Subcutaneous abdominal adipose tissue (tissue), 5 donors: Measurements from ENCODE around the gene SPCS2.

Experiments used
- H3K27ac ChIP-seq: one replicate; pipeline ENCODE4 v1.7.0; 2013; ENCODE audit warnings: low read depth, mild to moderate bottlenecking, inconsistent platforms, low read length, moderate library complexity
- H3K27me3 ChIP-seq, 5 donors: one replicate each; pipeline ENCODE4 v1.7.0; 2013; ENCODE audit warnings: low read length in 5 of 5, inconsistent platforms in 1 of 5; ENCODE audit not compliant: control insufficient read depth in 5 of 5, insufficient read depth in 4 of 5
- H3K36me3 ChIP-seq, 5 donors: one replicate each; pipeline ENCODE4 v1.7.0; 2013; ENCODE audit warnings: low read length in 5 of 5; ENCODE audit not compliant: control insufficient read depth in 5 of 5, insufficient read depth in 5 of 5
- H3K4me1 ChIP-seq, 5 donors: one replicate each; pipeline ENCODE4 v1.7.0; 2013; ENCODE audit warnings: low read length in 5 of 5, mild to moderate bottlenecking in 3 of 5, moderate library complexity in 1 of 5; ENCODE audit not compliant: control insufficient read depth in 5 of 5, insufficient read depth in 5 of 5
- H3K4me3 ChIP-seq, 5 donors: one replicate each; pipeline ENCODE4 v1.7.0; 2013; ENCODE audit warnings: low read length in 5 of 5, low read depth in 1 of 5
- H3K9ac ChIP-seq, 5 donors: one replicate each; pipeline ENCODE4 v1.7.0; 2013; ENCODE audit warnings: low read length in 5 of 5, mild to moderate bottlenecking in 4 of 5, moderate library complexity in 3 of 5
- H3K9me3 ChIP-seq, 5 donors: one replicate each; pipeline ENCODE4 v1.7.0; 2013; ENCODE audit warnings: low read length in 5 of 5; ENCODE audit not compliant: control insufficient read depth in 5 of 5
- donor health status: healthy.
- donor health status: healthy.
- donor health status: healthy.
- donor health status: healthy.
- donor health status: healthy.

SPCS2 gene

GRCh38 chr11:74948898-74949752, at the start of gene SPCS2, which contains the start of gene XRRA1:
Gene SPCS2 (plus strand): TSS chr11:74949266. CDS start chr11:74949286, 20 bp downstream.
Gene XRRA1 (minus strand): TSS chr11:74949091. CDS start chr11:74940878, 8,213 bp downstream.
- Histone ChIP-seq H3K4me1 (peaks cover 2 to 37% (median 29%) of the 10 kb centered on the region in 5 donors), H3K36me3 (peaks cover 0 to 12% (median 0%) of the 10 kb centered on the region in 5 donors), H3K9ac (peak within 1 kb of the TSS; percentile 84 to 99 (median 96)), H3K27me3 (no peaks in the 10 kb centered on the region), H3K4me3 (peak within 1 kb of the TSS; percentile 81 to 99 (median 98)), H3K9me3 (no peaks in the 10 kb centered on the region), H3K27ac (peak within 1 kb of the TSS; percentile 84)

GRCh38 chr11:74902342-74902741, 46.7 kb upstream of the SPCS2 start:
- Histone ChIP-seq H3K4me3 (no peak overlapping the region), H3K27me3 (no peaks in the 10 kb centered on the region), H3K9me3 (peaks cover 0 to 20% (median 11%) of the 10 kb centered on the region in 5 donors), H3K9ac (no peak overlapping the region), H3K36me3 (peaks cover 6 to 18% (median 13%) of the 10 kb centered on the region in 5 donors), H3K4me1 (peaks cover 0 to 10% (median 3%) of the 10 kb centered on the region in 5 donors), H3K27ac (no peak overlapping the region)

GRCh38 chr11:74905326-74905725, 43.7 kb upstream of the SPCS2 start:
- H3K4me3 ChIP-seq: no peak overlapping the region
- no peak overlapping the region for H3K27ac ChIP-seq
- H3K9ac ChIP-seq: no peak overlapping the region
- peaks cover 17 to 43% (median 23%) of the 10 kb centered on the region in 5 donors for H3K36me3 ChIP-seq
- no peaks in the 10 kb centered on the region for H3K27me3 ChIP-seq
- peaks cover 0 to 17% (median 11%) of the 10 kb centered on the region in 5 donors for H3K9me3 ChIP-seq
- peaks cover 0 to 10% (median 3%) of the 10 kb centered on the region in 5 donors for H3K4me1 ChIP-seq

GRCh38 chr11:74909385-74909784, 39.7 kb upstream of the SPCS2 start:
- peaks cover 0 to 10% (median 3%) of the 10 kb centered on the region in 5 donors for H3K4me1 ChIP-seq
- H3K9me3 ChIP-seq: no peaks in the 10 kb centered on the region
- H3K4me3 ChIP-seq: no peak overlapping the region
- H3K9ac ChIP-seq: no peak overlapping the region
- H3K27ac ChIP-seq: no peak overlapping the region
- no peaks in the 10 kb centered on the region for H3K27me3 ChIP-seq
- peaks cover 18 to 50% (median 23%) of the 10 kb centered on the region in 5 donors for H3K36me3 ChIP-seq

- Histone ChIP-seq H3K36me3 (peaks cover 18 to 50% (median 23%) of the 10 kb centered on the region in 5 donors), H3K9me3 (no peaks in the 10 kb centered on the region), H3K4me3 (no peak overlapping the region), H3K27me3 (no peaks in the 10 kb centered on the region), H3K27ac (no peak overlapping the region), H3K4me1 (peaks cover 0 to 10% (median 3%) of the 10 kb centered on the region in 5 donors), H3K9ac (no peak overlapping the region)
These were observed 39.3 kb upstream of the SPCS2 start for GRCh38 chr11:74909812-74910211.

- H3K27ac ChIP-seq: no peak overlapping the region
- H3K9me3 ChIP-seq: no peaks in the 10 kb centered on the region
- H3K36me3 ChIP-seq: peaks cover 11 to 25% (median 23%) of the 10 kb centered on the region in 5 donors
These were observed 25.9 kb upstream of the SPCS2 start for GRCh38 chr11:74923125-74923524.

GRCh38 chr11:74925281-74925680, 23.8 kb upstream of the SPCS2 start:
- no peak overlapping the region for H3K9ac ChIP-seq
- peaks cover 0 to 13% (median 5%) of the 10 kb centered on the region in 5 donors for H3K4me1 ChIP-seq
- no peaks in the 10 kb centered on the region for H3K27me3 ChIP-seq
- H3K36me3 ChIP-seq: peaks cover 5 to 11% (median 6%) of the 10 kb centered on the region in 5 donors
- no peaks in the 10 kb centered on the region for H3K9me3 ChIP-seq
- no peak overlapping the region for H3K27ac ChIP-seq
- no peak overlapping the region for H3K4me3 ChIP-seq

More at GRCh38 chr11:74923125-74923524, 25.9 kb upstream of the SPCS2 start:
- Histone ChIP-seq H3K4me1 (peaks cover 0 to 13% (median 5%) of the 10 kb centered on the region in 5 donors), H3K27me3 (no peaks in the 10 kb centered on the region), H3K4me3 (no peak overlapping the region), H3K9ac (no peak overlapping the region)

- Histone ChIP-seq H3K4me1 (peaks cover 0 to 13% (median 5%) of the 10 kb centered on the region in 5 donors), H3K36me3 (peaks cover 0 to 5% (median 0%) of the 10 kb centered on the region in 5 donors), H3K27me3 (no peaks in the 10 kb centered on the region), H3K9ac (no peak overlapping the region), H3K27ac (no peak overlapping the region), H3K4me3 (no peak overlapping the region), H3K9me3 (no peaks in the 10 kb centered on the region)
These were observed 22.6 kb upstream of the SPCS2 start for GRCh38 chr11:74926304-74927030.

GRCh38 chr11:74927496-74927895, 21.6 kb upstream of the SPCS2 start:
- Histone ChIP-seq H3K27me3 (no peaks in the 10 kb centered on the region), H3K9me3 (no peaks in the 10 kb centered on the region), H3K27ac (no peak overlapping the region), H3K9ac (no peak overlapping the region), H3K36me3 (peaks cover 0 to 7% (median 3%) of the 10 kb centered on the region in 5 donors), H3K4me1 (peaks cover 0 to 13% (median 5%) of the 10 kb centered on the region in 5 donors), H3K4me3 (no peak overlapping the region)
